Raji (cell line): ENCODE data around the gene YIPF1.

ENCODE experiments used
- POLR2A ChIP-seq: IDR thresholded peaks from 2 replicates; pipeline ENCODE4 v1.6.1; 2011; ENCODE audit warnings: low read depth, low read length, control low read depth; ENCODE audit not compliant: insufficient read depth

Gene YIPF1

DNA sequence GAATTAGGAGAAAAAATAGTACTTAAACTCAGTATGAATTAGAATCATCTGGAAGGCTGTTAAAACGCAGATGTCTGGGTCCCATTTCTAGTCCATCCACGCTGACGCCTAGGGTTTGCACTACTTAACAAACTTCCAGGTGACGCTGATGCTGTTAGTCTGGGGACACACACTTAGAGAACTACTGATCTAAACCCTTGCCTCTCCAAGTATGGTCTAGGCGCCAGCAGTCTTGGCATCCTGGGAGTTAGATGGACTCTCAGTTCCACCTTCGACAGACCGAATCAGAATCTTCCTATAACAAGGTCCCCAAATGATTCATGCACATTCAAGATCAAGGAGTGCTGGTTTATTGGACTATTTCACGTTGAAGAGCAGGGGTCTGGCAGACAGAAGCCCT is 15.9 kb upstream of the YIPF1 start:
- TF ChIP-seq POLR2A: no peak

GRCh38 chr1:53902235-53903138 is 12.9 kb upstream of the YIPF1 start:
- no peak for TF ChIP-seq POLR2A

GRCh38 chr1:53899708-53900107 is 10.1 kb upstream of the YIPF1 start:
- no peak for TF ChIP-seq POLR2A

- no peak for TF ChIP-seq POLR2A
These were observed 9.6 kb upstream of the YIPF1 start for GRCh38 chr1:53899206-53899628.

DNA sequence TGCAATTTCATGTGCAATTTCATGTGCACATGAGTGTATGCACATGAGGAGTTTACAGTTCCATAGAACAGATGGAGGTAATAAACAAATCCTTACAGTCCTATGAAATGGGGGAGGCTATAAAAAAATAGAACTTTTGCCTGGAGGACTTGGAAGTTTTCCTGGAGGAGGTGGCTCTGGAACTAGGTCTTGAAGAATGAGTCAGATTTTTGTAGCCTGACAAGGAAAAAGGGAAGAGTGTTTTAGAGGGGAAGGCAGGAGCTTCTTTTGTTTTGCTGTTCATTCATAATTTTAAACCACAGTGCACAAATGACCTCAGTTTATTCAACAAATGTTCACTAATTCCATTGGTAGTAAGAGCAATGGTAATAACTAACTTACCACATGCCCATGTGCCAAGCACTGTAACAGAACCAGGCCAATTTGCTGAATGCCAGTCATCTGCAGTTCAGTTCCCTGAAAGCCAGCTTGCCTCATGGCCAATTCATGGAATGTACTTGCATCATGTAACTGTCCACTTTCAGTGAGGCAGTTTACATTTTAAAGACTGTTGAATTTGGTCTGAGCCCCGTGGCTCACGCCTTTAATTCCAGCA is 7.1 kb upstream of the YIPF1 start:
- TF ChIP-seq POLR2A: no peak

DNA sequence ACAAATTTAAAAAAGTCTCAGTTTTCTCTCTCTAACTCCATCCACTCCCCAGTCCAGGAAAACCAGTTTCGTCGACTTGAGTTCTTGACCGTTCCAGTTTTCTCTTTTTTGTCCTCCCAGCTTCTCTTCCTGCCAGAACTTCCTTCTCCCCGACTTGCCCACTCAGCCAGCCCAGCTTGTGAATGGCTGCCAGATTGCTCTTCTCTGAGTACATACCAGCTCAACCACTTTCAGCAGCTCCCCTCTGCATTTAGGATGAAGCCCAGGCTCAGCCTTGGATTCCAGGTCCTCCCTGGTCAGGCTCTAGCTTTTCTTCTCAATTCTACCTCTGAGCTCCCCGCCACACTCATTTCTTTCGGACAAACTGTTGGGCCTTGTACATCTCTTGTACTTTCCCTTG is 5.8 kb upstream of the YIPF1 start:
- no peak for TF ChIP-seq POLR2A

DNA sequence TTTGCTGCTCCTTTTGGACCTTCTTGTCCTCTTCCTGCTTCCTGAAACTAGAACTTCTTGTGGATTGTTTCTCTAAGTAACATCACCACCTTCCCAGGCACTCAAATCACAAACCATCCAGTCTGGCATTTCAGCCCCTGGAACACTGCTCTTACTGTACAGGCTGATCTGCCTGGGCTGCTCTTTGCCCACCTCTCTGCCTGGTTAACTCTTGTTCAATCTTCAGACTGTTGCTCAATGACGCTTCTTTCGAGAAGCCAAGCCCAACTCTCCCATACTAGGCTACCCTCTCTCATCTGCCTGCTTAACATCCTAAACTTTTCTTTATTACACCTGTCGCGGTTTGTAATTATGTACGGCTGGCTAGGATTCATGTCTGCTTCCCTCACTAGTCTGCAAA is 5.0 kb upstream of the YIPF1 start:
- TF ChIP-seq POLR2A: no peak

GRCh38 chr1:53893999-53894636 is 4.5 kb upstream of the YIPF1 start, which contains the start of gene DIO1:
DIO1 (plus strand) TSS chr1:53894187; CDS start chr1:53894211, 24 bp downstream.
- no peak for TF ChIP-seq POLR2A

- no peak for TF ChIP-seq POLR2A
These were observed 3.3 kb upstream of the YIPF1 start for GRCh38 chr1:53892911-53893310.

- no peak for TF ChIP-seq POLR2A
These were observed 2.1 kb upstream of the YIPF1 start for GRCh38 chr1:53891678-53892077.

GRCh38 chr1:53891018-53891417 is 1.4 kb upstream of the YIPF1 start:
- no peak for TF ChIP-seq POLR2A

- no peak for TF ChIP-seq POLR2A
These were observed 935 bp upstream of the YIPF1 start for GRCh38 chr1:53890522-53890941.

DNA sequence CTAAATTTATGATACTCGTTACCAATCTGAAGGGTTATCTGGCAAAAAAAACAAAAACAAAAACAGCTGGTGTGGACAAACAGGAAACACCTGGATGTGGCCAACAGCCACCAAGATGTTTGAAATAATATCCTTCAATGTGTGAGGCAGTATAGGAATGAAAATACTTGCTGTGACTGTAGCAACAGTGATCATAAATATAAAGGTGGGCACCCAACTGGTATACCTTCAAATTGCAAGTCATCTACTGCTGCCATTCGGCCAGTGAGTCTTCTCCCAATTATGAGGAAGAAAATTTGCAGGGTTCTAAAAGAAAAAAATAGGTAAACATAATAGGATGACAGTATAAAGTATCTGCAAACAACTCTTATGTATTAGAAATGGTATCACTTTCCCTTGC is 916 bp downstream of the YIPF1 start:
- no peak for TF ChIP-seq POLR2A

DNA sequence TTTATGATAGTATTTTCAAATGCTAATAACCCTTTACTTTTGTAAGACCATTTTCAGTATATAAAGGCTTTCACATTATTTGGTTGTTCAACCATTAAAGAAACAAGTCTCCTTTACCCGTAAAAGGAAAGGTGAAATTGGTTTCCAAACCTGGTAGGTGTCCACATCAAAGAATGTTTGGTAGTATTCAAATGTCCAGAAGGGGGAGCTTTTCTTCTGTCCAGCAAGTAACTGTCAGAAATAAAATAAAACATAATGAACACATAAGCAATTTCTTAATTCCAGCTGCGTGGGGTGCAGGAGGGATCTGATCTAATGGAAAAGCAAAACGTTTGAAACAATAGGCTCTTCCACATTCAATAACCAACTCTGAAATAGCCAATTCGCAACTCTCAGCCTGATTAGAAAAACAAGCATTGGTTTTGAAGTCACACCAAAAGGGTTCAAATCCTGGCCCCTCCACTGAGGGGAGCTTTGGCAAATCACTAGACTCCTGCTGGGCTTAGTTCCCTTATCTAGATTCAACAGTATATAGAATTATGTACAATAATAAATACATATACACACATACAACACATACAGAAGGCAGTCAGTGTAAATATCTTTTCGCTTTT is 11.0 kb downstream of the YIPF1 start:
- TF ChIP-seq POLR2A: no peak

GRCh38 chr1:53871773-53872484 is 17.7 kb downstream of the YIPF1 start:
- no peak for TF ChIP-seq POLR2A

DNA sequence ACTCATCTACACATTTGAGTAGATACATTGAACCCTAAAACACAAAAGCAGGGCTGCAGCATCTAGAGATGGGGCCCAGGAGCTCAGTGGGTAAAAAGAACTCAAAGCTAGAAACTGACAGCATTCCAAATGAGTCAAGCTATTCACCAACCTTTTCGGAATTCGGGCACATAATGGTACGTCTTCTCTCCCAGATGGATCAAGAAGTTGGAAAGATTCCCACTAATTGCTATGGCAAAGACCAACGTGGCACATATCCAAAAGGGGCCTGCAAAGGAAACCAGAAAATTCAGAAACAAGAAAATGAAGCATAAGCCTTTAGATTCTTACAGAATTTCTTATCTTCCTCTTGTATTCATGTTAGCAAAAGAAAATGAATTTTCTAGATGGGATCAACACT is 18.4 kb downstream of the YIPF1 start:
- TF ChIP-seq POLR2A: no peak
